HS-27A (cell line): Measurements from ENCODE around the gene LPAR3.

ENCODE experiments used
- DNase-seq: peaks from one replicate; pipeline ENCODE4 v3.0.0-alpha.2; 2012; ENCODE audit warnings: low read depth, missing footprints

LPAR3 gene

GRCh38 chr1:84827976-84828375 lies 65.0 kb downstream of the LPAR3 start:
- no peak for DNase-seq

GRCh38 chr1:84827555-84827954 lies 65.5 kb downstream of the LPAR3 start:
- no peak for DNase-seq

- DNase-seq, result no peak
Observed at GRCh38 chr1:84825161-84825560, 67.8 kb downstream of the LPAR3 start.

DNA sequence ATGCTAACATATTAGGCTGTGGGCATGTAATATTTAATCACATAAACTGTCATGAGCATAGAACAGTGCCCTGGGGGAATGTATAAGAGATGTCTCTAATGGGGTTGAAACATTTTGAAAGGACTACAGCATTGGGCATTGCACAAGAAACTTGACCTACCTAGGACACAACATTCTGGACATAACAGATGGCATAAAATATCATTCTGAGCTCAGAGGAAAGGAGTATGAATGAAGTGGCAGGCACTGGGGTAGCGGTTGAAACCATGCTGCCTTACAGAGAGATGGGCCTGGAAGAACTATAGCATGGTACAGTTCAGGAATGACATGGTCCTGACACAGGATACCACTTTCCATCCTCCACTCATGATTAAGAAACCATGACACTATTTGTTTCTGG lies 69.0 kb downstream of the LPAR3 start:
- no peak for DNase-seq

- no peak for DNase-seq
Observed at GRCh38 chr1:84823511-84823910, 69.5 kb downstream of the LPAR3 start.

DNA sequence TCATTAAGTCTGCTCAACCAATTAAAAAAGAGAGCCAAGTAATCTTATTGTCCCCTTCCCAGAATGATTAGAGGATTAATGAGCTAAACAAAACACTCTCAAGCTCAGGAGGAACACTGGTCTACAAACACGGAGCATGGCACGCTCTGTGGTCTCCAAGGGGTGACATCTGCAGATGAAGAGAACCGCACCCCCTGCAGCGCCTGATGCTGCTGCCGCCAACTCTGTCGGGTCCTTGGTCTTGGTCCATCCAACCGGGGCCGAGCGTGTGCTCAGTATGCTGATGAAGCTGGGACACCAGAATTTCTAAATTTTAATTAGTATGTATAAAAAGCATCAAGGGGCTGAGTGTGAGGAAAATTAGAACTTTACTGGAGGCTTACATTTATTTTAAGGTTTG lies 82.7 kb downstream of the LPAR3 start:
- no peak for DNase-seq

- DNase-seq, result no peak
Observed at GRCh38 chr1:84809023-84809422, 84.0 kb downstream of the LPAR3 start.

GRCh38 chr1:84803604-84804003 lies 89.4 kb downstream of the LPAR3 start:
- DNase-seq, result no peak

GRCh38 chr1:84802567-84803232 lies 90.3 kb downstream of the LPAR3 start:
- no peak for DNase-seq

GRCh38 chr1:84800090-84801073 lies 92.6 kb downstream of the LPAR3 start:
- no peak for DNase-seq

DNA sequence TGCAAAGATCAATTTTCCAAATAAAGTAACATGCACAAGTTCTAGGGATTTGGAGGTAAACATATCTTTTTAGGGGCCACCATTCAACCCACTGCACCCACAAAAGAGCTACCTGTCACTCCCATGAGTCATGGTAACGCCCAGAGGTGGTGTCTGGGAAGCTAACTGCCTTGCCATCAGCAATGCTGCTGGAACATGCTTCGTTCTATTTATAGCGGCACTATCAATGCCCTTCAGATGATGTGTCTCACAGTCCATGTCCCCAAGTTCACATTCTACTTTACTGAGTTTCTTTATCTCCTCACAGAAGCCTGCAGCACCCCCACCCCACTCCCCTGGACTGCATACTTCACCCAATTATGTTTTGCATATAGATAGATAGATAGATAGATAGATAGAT lies 95.4 kb downstream of the LPAR3 start:
- DNase-seq, result no peak

DNA sequence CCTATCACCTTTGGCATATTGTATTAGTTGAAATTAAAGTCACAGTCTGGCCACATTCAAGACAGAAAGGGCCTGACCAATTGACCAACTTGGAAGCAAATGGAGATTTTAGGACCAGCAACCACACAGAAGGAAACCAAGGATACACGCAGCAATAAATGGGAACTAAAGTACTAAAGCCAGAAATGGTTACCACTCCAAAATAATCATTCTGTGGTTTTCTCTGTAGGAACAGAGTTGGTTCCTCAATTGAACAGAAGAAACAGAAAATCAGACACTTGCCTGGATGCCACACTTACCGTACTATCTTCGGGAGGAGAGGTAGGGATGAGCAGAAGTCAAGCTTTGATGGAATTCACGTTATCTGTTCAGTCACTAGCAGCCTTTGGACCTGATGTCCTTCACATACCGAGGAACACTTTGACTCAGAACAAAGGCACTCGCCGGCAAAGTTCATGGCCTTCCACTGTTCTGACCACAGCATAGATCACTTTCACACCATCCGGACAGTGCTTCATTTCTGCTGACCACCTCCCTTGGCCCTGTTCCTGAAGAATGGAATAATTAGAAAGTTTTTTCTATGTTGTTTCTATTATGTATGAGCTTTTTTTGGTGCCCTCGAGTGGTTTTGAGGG lies 96.9 kb downstream of the LPAR3 start:
- DNase-seq, result no peak

GRCh38 chr1:84795213-84795612 lies 97.8 kb downstream of the LPAR3 start:
- DNase-seq, result no peak

GRCh38 chr1:84792421-84792820 lies 100.6 kb downstream of the LPAR3 start:
- no peak for DNase-seq

GRCh38 chr1:84789014-84789413 lies 104.0 kb downstream of the LPAR3 start:
- DNase-seq, result no peak

GRCh38 chr1:84785271-84786036 lies 107.6 kb downstream of the LPAR3 start:
- DNase-seq, result no peak

- no peak for DNase-seq
Observed at GRCh38 chr1:84782881-84783280, 110.1 kb downstream of the LPAR3 start.

- DNase-seq, result peak; percentile 58
Observed at GRCh38 chr1:84781946-84782771, 110.8 kb downstream of the LPAR3 start.

DNA sequence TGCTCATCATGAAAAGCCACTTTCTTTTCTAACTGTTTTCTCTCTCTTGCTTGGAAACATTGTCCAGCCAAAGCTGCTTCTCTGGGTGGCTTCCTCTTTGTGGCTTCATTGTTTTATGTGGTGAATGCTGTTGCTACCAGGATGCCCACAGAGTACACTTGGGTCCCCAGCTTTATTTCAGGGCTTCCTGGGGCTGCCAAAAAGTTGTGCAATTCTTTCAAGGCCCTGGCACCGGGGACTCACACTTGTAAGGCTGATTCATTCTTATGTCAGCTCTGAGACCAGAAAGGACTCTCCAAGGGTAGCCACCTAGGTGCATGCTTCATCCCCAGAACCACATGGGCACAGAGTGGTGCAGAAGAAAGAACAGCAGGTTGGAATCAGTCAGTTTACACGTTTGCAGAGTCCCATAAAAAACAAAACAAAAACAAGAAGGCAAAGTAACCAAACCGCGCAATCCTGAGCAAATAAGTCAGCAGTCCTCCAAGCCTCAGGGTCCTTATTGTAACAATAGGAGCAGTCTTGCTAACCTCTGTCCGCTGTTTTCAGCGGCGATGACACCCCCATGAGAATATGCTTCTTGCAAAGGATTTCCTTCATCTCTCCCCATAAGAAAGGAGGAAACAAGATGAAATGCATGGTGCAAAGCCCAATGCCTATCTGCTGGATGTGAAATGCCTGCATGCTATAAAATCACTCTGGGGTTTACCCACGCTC lies 112.8 kb downstream of the LPAR3 start:
- DNase-seq, result no peak

DNA sequence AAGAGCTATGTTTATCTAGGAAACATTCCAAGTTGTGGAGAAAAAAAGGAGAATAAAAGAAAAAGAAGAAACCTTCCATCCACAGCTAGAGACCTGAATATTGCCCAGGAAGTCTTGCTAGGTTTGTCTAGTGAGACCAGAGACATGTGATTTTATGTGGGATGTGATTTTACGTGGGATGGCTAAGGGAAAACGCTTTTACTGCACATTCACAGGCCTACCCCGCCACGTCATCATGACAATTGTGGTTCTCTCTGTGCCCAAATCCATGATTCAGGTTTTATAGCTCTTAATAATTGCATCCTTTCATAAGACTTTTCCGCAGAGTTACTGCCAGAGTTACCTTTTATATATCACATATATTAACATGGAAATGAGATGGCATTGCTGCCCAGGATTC lies 116.4 kb downstream of the LPAR3 start:
- DNase-seq, result no peak

DNA sequence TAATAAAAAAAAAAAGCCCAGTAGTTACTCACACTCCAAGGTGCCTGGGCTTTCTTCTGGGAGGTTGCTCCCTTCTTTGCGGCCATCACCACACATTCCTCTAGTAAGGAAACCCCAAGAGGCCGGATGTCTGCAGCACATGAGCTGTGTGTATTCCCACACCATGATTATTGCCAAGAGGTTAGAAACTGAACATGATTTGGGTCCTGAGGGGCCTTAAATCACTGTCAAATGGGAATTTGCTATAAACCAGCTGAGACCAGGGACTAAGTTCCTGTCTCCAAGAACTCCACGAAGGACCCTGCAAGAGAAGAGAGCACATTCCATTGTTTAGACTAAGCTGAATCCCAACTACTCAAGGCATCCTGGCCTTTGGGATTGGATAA lies 117.5 kb downstream of the LPAR3 start:
- DNase-seq, result no peak
